HT1080 (cell line): ENCODE data around the gene NPR2. TPM values are rescaled to one million over a fixed set of nuclear protein-coding genes. Genes with fewer than 3 reads are reported as not detected.

Experiments used
- DNase-seq: peaks from one replicate; pipeline ENCODE4 v3.0.0-alpha.2; 2015; ENCODE audit warnings: low read depth
- total RNA-seq: library from RNA; depleted of rRNA; stranded (reverse); fragments of >200 nt; shearing (Covaris generic); gene quantifications from 2 replicates; pipeline ENCODE4 v1.2.3, GENCODE V29; 2014

Gene NPR2
- total RNA-seq, 1 experiment from 2014 or later: 6.9 TPM

DNA sequence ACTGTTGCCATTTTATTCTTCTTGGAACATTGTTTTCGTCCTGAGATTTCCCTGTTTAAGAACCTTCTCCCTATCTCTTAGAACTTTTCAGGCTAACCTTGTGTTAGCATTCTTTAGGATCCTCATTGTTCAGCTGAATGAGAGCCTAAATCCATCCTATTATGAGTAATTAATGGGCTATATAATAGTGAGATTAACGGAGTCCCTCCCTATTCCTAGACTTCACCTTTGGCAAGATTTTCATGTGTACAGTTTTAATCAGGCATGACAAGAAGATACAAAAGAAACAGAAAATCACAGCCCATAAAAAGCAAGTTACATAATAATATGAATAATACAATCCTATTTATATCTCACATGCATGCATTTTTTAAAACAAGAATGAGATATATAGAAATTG lies 28.2 kb upstream of the NPR2 start:
- no peak for DNase-seq

DNA sequence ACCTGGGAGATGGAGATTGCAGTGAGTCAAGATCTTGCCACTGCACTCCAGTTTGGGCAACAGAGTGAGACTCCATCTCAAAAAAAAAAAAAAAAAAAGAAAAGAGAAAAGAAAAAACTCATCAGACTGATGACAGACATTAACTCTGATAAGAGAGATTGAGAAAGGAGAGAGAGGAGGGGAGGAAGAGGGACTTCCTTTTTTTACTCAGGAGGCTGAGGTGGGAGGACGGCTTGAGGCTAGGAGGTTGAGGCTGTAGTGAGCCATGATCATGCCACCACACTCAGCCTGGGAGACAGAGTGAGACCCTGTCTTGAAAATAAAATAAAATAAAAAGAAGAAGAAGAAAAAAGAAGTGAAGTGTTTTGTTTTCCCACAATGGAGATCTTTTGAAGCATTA lies 27.6 kb upstream of the NPR2 start:
- no peak for DNase-seq

DNA sequence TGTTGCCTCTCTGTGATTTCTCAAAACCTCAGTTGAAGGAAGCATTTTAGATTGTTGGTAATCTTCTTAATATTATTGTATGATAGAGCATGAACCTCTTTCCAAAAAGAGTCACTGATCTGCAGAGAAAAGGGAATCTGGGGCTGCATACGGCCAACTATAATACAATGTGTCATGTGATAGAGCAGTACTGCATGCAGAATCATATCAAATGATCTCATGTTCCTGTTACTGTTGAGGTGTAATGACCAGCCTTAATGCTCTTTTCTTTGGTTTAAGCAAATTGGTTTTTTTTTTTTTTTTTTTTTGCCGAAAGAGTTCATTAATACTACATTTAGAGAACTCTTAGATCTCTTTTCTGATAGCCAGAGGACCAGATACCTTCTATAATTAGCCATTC lies 24.4 kb upstream of the NPR2 start:
- no peak for DNase-seq

DNA sequence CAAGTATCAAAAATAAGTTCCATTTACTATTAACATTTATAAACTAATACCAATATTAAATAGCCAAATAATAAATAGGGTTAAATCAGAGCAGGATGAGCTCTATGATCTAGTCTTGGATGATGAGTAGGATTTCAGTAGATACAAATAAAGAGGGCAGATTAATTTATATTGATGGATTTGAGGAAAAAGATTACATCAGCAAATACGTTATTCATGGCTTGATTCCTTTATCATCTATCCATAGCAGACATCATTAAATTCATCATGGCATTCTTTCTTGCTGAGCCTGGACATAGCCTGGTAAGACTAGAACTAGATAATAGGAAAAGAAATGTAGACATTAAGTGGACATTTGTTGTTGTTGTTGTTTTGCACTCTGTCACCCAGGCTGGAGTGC lies 23.9 kb upstream of the NPR2 start:
- no peak for DNase-seq

DNA sequence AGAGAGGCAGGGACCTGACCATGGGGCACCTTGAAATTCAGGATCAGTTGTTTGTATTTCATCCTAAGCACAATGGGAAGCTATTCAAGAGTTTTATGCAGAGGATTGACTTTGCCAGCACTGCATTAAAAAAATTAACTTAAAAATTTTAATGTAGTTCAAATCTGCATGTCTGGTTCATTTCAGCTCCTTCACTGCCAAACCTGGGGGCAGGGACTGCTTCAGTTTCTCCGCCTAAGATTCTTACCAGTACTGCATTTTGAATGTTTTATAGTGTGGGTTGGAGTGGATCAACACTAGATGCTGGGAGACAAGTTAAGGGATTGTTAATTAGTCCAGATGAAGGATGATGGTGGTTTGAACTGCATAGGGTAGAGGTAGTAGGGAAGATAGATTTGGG lies 21.6 kb upstream of the NPR2 start:
- no peak for DNase-seq

DNA sequence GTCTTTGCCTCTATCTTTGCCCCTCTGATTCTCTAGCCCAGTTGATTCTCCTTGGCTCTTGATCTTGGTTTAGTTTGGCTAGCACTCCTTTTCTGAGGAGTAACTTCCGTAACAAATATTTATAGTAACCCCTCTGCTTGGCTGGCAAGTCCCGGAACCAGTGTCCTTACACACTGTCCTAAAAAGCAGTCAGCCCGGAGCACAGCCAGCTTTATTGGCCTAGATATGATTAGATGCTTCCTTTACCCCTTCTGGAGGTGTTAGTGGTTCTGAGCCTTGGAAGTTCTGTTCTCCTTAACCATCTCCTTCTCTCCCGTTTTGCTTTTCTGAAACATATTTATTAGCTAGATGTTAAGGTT lies 20.3 kb upstream of the NPR2 start:
- no peak for DNase-seq

DNA sequence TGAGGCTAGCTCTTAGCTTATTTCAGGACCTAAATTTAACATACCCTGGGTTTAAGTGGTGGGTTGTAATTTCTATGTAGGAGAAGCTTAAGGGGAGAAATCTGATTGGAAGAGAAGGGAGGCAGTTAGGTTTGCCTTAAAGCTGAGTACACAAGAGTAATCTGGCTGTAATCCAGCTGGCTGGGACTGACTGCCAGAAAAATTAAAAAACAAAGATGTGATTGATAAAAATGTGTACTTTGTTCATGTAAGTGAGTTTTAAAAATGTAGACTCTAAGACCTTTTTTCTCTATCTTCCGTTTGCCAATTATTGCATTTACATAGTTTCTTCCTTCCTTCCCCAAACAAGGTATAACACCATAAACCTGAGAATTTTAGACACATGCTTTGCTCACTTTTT lies 19.9 kb upstream of the NPR2 start:
- no peak for DNase-seq

DNA sequence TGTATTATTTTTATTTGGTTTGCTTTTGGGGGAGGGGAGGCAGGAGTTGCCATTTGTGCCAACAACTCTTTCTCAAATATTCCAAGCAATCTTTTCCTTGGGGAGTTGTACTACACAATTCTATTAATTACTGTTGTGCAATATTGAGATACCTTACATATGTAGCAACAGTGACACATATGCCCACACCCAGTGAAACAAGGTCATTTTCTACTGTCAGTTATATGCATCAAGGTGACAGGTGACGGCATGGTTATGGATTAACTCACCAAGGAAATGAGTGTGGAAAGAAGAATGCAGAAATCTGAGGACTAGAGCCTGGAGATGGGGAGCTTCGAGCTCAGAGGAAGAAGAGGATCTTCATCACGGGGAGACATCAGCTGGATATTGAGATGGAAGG lies 19.4 kb upstream of the NPR2 start:
- DNase-seq: peak; percentile 47

DNA sequence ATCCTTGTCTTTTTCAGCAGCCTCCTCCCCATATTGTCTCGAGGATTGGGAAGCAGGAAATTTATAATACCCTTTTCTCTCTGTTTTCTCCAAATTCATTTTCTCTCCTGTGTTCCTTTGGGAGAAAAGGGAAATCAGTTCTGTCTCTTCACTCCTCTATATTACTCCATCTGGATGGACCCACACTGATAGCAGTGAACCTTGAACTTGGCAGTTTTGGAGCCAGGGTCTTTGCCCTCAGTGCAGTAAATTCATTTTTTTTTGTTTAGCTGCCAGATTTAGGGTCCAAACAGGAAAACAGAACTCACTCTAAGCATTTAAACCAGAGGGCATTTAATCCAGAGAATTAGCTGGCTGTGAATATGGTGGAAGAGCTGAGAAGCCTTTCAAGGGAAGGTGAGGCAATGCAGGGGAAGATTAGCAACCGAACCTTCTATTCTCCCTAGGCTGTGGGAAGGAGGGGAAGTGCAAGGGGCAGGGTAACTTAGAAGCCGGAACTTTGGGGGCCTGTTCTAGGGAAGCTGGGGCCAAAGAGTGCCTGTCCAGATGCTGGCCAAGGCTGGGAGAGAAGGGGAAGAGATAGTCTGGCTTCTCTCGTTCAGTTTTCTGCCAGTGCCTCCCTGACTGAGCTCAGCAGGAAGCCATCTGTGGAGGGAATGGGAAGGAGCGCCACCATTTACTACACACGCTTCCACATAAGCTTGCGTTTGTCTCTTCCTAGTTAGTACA lies 16.3 kb upstream of the NPR2 start:
- DNase-seq: no peak

DNA sequence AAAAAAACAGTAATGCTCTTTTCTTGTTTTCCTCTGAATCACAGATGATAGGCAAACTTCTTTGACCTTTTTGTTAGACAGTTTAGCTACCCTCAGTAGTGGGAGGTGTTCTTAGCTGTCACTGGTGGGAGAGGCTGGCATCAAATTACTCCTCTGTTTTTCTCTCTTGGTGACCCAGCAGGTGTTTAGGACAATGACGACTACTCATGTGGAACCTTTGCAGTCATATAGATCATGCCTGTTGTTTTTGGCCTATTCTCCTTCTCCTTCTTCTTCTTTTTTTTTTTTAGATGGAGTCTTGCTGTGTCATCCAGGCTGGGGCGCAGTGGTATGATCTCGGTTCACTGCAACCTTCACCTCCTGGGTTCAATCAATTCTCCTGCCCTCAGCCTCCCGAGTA lies 15.4 kb upstream of the NPR2 start:
- DNase-seq: no peak

DNA sequence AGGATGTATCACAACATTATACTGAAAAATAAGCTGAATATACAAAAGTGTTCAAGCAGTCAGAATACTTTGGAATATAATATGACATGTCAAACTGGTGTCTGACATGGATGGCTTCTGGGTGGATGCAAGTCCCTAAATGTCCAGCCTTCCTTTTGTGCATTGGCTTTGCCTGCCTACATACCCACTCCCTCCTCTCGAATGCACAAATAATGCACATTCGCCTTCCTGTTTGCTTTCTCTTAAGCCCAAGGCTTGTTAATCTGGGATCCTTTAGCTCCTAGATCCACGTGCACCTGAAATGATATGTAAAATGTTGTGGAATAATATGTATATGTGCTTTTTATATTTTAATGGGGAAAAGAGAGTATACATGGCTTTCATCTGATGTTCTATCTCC lies 12.9 kb upstream of the NPR2 start:
- no peak for DNase-seq

DNA sequence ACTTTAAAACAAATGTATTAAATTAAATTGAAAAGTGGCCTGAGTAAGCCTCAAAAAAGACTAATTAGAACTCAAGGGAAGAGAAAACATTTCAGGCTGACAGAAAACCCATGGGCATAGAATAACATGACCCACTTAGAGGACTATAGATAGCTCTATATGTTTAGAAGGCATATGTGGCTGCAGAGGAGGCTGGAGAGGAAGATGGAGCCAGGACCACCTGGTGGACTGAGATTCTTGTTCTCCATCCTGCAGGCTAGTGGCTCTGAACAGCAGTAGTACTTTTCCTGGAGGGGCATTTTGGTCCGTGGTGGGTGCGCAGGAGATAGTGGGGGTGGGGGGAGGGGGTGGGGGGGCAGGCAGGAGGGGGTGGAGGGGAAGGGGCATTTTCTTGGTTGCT lies 10.3 kb upstream of the NPR2 start:
- no peak for DNase-seq

DNA sequence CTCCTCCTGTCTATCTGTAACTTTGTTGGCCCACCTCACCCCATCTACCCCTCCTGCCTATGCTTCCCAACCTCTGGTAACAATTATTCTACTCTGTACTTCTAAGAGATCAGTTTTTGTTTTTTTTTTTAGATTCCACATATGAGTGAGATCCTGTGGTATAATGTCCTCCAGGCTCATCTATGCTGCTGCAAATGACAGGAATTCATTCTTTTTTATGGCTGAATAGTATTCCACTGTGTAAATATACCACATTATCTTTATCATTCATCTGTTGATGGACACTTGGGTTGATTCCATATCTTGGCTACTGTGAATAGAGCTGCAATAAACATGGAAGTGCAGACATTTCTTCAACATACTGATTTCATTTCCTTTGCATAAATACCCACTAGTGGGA lies 8.0 kb upstream of the NPR2 start:
- DNase-seq: no peak

DNA sequence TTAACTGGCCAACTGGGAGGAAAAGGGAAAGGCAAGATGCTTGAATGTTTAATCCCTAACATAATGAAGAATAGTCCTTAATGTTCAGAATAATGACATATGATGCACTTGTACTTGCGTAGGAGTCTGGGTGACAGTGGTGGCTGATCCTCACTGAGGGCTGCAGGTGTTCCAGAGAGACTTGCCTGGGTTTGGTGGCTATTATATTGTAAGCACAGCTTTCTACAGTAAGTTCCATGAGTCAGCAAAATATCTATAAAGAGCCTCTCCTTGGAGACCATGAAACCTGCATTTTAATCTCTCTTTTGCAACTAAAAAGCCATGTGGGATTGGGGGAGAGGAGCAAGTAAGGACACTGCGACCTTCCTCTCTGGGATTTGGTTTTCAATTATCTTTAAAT lies 1.9 kb upstream of the NPR2 start:
- no peak for DNase-seq

DNA sequence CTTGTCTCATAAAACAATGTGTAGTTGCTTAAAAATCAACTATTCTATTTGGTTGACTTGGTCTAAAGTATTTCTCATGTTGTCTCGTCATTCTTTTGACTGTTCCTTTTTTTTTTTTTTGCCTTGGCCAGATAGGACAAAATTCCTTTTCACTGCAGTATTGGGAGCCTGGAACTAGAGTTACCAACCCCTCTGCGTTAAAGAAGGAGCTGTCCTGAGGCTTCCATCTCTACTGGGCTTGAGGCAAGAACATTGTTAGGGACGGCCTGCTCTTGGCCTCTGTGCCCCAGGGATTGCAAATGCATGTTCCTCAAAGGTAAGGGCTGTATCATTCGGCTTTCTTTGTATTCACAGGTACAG lies 1.4 kb upstream of the NPR2 start:
- no peak for DNase-seq

DNA sequence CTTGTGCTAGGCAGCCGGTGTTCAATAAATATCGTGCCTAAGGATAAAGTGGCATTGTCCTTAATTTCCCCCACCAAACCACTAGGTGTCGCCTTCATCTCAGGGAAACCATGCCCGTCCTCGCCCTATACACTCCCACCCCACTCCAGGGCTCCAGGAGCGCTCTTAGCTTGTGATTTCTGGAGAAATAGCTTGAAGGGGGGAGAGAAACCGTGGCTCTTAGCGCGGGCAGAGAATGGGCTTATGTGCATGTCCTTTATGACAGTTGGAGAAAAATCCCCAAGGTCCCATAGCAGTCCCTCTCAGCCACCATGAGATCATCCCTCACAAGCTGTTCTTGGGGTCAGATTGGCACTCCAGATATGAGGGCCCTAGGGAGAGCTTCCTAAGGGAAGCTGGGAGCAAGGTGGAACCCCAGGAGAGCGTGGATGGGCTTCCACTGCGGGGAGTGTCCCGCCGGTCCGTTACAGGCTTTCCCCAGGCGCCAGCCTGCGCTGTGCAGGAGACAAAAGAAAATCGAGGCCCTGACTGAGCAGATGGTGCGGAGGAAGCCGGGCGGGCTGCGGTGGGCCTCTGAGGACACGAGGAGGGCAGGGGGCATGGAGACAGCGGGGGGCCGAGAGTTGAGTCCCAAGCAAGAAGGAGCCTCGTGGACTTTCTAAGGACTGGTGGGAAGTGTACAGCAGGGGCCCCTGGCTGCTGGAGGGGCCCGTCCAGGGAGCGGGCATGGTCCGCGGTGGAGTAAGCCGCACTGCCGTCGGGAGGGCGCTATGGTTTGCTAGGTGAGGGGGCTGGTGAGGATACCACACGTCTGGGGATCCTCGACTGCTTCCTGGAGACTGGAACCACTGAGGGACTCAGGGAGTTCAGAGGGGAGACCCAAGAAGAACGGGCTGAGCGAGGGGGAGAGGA lies 750 bp upstream of the NPR2 start:
- peak; percentile 77 for DNase-seq

DNA sequence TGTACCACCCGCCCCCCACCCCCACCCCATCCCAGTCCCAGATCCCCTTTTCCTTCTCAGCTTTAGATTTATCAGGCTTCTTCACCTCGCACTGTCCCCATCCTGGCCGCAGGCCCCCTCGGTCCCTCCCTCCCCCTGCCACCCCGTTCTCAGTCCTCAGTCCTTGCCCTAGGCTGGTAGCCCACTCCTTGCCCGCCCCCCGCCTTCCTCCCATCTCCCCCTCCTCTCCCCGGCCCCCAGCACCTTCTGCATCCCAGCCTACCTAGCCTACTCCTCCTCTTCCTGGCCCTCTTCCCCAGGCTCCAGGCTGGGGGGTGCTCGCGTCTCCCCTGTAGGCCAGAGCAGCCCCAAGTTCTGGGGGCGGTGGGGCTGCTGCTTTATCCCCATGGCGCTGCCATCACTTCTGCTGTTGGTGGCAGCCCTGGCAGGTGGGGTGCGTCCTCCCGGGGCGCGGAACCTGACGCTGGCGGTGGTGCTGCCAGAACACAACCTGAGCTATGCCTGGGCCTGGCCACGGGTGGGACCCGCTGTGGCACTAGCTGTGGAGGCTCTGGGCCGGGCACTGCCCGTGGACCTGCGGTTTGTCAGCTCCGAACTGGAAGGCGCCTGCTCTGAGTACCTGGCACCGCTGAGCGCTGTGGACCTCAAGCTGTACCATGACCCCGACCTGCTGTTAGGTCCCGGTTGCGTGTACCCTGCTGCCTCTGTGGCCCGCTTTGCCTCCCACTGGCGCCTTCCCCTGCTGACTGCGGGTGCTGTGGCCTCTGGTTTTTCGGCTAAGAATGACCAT lies 828 bp downstream of the NPR2 start:
- no peak for DNase-seq

DNA sequence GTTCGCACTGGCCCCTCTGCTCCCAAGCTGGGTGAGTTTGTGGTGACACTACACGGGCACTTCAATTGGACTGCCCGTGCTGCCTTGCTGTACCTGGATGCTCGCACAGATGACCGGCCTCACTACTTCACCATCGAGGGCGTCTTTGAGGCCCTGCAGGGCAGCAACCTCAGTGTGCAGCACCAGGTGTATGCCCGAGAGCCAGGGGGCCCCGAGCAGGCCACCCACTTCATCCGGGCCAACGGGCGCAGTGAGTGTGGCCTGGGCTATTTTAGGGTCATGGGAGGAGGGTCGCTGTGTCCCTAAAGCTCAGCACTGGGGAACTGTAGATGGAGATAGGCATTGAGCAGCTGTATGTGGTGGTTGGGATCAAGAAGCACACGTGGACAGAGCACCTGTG lies 1.4 kb downstream of the NPR2 start:
- DNase-seq: no peak

DNA sequence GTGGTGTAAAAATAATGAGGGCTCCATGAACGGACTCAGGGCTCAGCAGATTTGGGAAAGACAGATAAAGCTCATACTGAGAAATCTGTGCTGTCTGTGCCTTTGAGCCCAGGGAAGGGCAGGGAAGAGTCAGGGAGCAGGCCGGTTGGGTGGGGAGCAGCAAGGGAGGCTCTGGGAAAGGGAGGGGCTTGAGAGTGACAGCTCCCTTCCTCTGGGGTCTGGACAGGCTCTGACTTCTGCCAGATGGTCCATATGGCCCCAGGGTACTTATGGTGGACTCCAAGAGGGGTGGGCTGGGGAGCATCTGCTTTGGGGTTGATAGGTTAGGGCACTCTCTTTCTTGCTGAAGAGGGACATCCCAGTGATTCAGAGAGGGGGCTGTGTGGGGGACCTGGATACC lies 2.1 kb downstream of the NPR2 start:
- no peak for DNase-seq

DNA sequence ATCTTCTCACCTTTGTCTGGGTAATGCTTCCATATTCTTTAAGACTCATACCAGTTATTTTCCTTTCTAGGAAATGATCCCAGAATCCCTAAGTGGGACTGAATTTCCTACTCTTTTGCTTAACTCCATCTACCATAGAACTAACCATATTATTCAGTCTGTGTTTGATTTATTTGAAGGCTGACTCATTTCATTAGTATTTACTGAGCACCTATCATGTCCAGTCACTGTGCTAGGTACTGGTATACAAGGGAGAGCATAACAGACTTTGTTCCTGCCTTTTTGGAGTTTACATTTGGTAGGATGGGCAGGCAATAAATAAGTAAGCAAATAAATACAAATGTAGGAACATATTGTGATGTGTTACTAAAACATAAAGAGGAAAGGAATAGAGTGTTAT lies 4.3 kb downstream of the NPR2 start:
- peak; percentile 44 for DNase-seq

DNA sequence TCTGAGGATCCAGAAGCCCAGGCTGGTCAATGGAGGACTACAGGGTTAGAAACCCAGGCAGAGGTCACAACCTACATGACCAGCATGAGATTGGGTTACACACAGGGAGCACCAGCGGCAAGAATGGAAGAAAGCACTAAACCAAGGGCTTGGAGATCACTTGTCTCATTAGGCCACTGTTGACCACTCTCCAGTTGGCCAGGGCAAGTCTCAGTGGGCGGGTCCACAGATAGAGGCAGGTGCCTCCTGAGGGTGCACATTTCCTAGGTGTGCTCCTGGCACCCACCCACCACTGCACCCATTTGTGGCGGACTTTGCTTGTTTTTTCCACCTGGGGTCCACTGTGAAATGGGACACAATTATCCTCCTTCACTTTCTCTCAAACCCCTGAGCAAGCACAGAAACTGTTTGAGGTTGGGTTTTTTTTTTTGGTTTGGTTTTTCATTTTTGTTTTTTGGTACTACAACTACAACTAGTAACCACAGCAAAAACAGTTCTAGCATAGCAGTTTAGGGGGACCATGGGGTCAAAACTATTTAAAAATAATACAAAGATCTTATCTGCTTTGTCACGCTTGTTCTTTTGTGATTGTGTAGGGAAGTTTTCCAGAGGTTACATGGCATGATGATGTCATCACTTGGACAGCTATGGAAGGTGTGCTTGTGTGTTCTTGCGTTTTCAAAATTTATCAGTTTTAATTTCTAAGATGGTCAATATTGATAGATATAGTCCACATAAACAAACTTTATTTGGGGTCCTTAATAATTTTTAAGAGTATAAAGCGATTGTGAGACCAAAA lies 6.1 kb downstream of the NPR2 start:
- no peak for DNase-seq
